B cell (primary cell): ENCODE measurements around the gene MYOM1. TPM values are rescaled to one million over a fixed set of nuclear protein-coding genes. Genes with fewer than 3 reads are reported as not detected.

Experiments used
- ATAC-seq: fragments of 200-7000 bp; cut with Tn5 transposase; one replicate; pipeline ENCODE4 v1.10.0; 2021; ENCODE audit warnings: low read depth, mild to moderate bottlenecking, moderate number of reproducible peaks, moderate library complexity
- CTCF ChIA-PET: fragments of 350-600 bp; sonication (Branson Sonifier 250); formaldehyde crosslinking; loops from one replicate; lab custom pipeline; 2021; ENCODE audit warnings: antibody characterized with exemption, inconsistent platforms; lab: Charles Lee
- POLR2A ChIA-PET: fragments of 350-600 bp; sonication (Branson Sonifier 250); formaldehyde crosslinking; loops from one replicate; lab custom pipeline; 2021; ENCODE audit warnings: antibody characterized with exemption; lab: Charles Lee
- DNase-seq: peaks from one replicate; pipeline ENCODE4 v3.0.0; 2013
- H2AFZ ChIP-seq: 2 replicates; pipeline ENCODE4 v1.6.1; 2012; ENCODE audit warnings: mild to moderate bottlenecking, low read depth, low read length; ENCODE audit not compliant: insufficient read depth, poor library complexity, severe bottlenecking
- H3K27ac ChIP-seq, 2 donors: 1 replicate in 1 of 2; 2 replicates in 1 of 2; pipeline ENCODE4 v1.5.1; 2012 to 2013; ENCODE audit warnings: low read length in 2 of 2, mild to moderate bottlenecking in 2 of 2, moderate library complexity in 1 of 2
- H3K27me3 ChIP-seq, 4 experiments: fragments of 200-600 bp in 1 of 4; sonication (generic) in 1 of 4; replicated peaks in 1 of 4; 1 replicate in 2 of 4; 2 replicates in 2 of 4; pipeline versions ENCODE4 v1.6.1 to v1.7.0; 2013 to 2016; ENCODE audit warnings: low read length in 3 of 4, mild to moderate bottlenecking in 2 of 4, mixed read lengths in 1 of 4, moderate library complexity in 1 of 4; ENCODE audit not compliant: insufficient read depth in 4 of 4, control insufficient read depth in 3 of 4; ENCODE audit errors: control extremely low read depth in 1 of 4
- H3K36me3 ChIP-seq, 2 experiments: replicated peaks in 1 of 2; 1 replicate in 1 of 2; 2 replicates in 1 of 2; pipeline versions ENCODE4 v1.6.1 to v1.7.1; 2013; ENCODE audit warnings: low read length in 1 of 2; ENCODE audit not compliant: insufficient read depth in 2 of 2, control insufficient read depth in 1 of 2; ENCODE audit errors: control extremely low read depth in 1 of 2, extremely low read depth in 1 of 2
- H3K4me1 ChIP-seq, 2 donors: fragments of 200-600 bp in 1 of 2; sonication (generic) in 1 of 2; 1 replicate in 1 of 2; 2 replicates in 1 of 2; pipeline versions ENCODE4 v1.5.1 to v1.6.1; 2013 to 2017; ENCODE audit warnings: low read length in 2 of 2; ENCODE audit not compliant: control insufficient read depth in 2 of 2, insufficient read depth in 2 of 2
- H3K4me2 ChIP-seq: replicated peaks from 2 replicates; pipeline ENCODE3; 2012; ENCODE audit warnings: mild to moderate bottlenecking, low read depth, low read length; ENCODE audit not compliant: poor library complexity, severe bottlenecking
- H3K4me3 ChIP-seq, 5 experiments: fragments of 200-600 bp in 1 of 5; sonication (generic) in 1 of 5; 1 replicate in 3 of 5; 2 replicates in 2 of 5; pipeline versions ENCODE4 v1.5.1 to v1.7.0; 2011 to 2016; ENCODE audit warnings: low read length in 4 of 5, mild to moderate bottlenecking in 4 of 5, low read depth in 2 of 5, control low read depth in 1 of 5, moderate library complexity in 1 of 5; ENCODE audit not compliant: insufficient read depth in 1 of 5; ENCODE audit errors: control extremely low read depth in 1 of 5, extremely low read depth in 1 of 5
- H3K79me2 ChIP-seq: fragments of 200-600 bp; sonication (generic); one replicate; pipeline ENCODE4 v1.6.0; 2016; ENCODE audit warnings: low read length; ENCODE audit not compliant: control insufficient read depth, insufficient read depth
- H3K9ac ChIP-seq: fragments of 200-600 bp; sonication (generic); 2 replicates; pipeline ENCODE4 v1.6.1; 2017; ENCODE audit warnings: mild to moderate bottlenecking, low read length, moderate library complexity
- H3K9me3 ChIP-seq, 3 donors: one replicate each; pipeline versions ENCODE4 v1.6.1 to v1.7.1; 2013; ENCODE audit warnings: low read length in 2 of 3; ENCODE audit not compliant: control insufficient read depth in 2 of 3, insufficient read depth in 1 of 3; ENCODE audit errors: control extremely low read depth in 1 of 3
- H4K20me1 ChIP-seq: 2 replicates; pipeline ENCODE4 v1.6.0; 2012; ENCODE audit warnings: mild to moderate bottlenecking, low read length; ENCODE audit not compliant: insufficient read depth, control insufficient read depth, poor library complexity, severe bottlenecking
- H3K27ac Mint-ChIP-seq: one replicate; pipeline ENCODE4 v1.8.0; 2021; ENCODE audit warnings: mixed read lengths
- H3K27me3 Mint-ChIP-seq: one replicate; pipeline ENCODE4 v1.8.0; 2021; ENCODE audit warnings: mixed read lengths
- H3K4me1 Mint-ChIP-seq: one replicate; pipeline ENCODE4 v1.8.0; 2021; ENCODE audit warnings: mixed read lengths
- H3K4me3 Mint-ChIP-seq: one replicate; pipeline ENCODE4 v1.8.0; 2021; ENCODE audit warnings: mixed read lengths
- H3K9me3 Mint-ChIP-seq: one replicate; pipeline ENCODE4 v1.8.0; 2022; ENCODE audit warnings: mixed read lengths; ENCODE audit not compliant: insufficient read depth
- CTCF ChIP-seq: fragments of 200-600 bp; IDR thresholded peaks from one replicate; pipeline ENCODE4 v1.8.0; 2022; ENCODE audit warnings: antibody characterized with exemption, mild to moderate bottlenecking
- EZH2 ChIP-seq: IDR thresholded peaks from 2 replicates; pipeline ENCODE4 v1.6.1; 2012; ENCODE audit warnings: borderline replicate concordance, low read depth, mild to moderate bottlenecking, moderate library complexity, low read length; ENCODE audit not compliant: insufficient read depth, poor library complexity, severe bottlenecking
- WGBS: methylation state at CpG from one replicate; pipeline ENCODE4 v1.1.5; 2013; ENCODE audit warnings: missing lambda C conversion rate; ENCODE audit not compliant: insufficient coverage; 5-methylcytosine and 5-hydroxymethylcytosine counted together
- intact Hi-C: fragments of 100-400 bp; cut with micrococcal nuclease; formaldehyde crosslinking; loops from one replicate; pipeline ENCODE4 v1.10.0; 2022
- polyA plus RNA-seq: library from polyadenylated mRNA; depleted of rRNA; stranded (reverse); fragments of >200 nt; gene quantifications from 2 replicates; pipeline ENCODE4 v1.2.3, GENCODE V29; 2012
- total RNA-seq, 2 donors: library from RNA; stranded (reverse); fragments of 120-200 nt in 1 of 2; gene quantifications; 1 replicate in 1 of 2; 2 replicates in 1 of 2; pipeline versions ENCODE4 v1.2.3 to v1.2.4, GENCODE V29; 2013 to 2022

The MYOM1 gene
- total and polyA plus RNA-seq, 2 donors (not counting 1 experiment from before 2014, with no cell fraction given), result 1.5 to 12.8 TPM

- H3K27me3 Mint-ChIP-seq, result no peaks in the 10 kb centered on the region
- intact Hi-C loops, result no loop called here
- no peak for DNase-seq
- TF ChIP-seq EZH2, result no peak
- TF ChIP-seq CTCF, result no peak
- Histone ChIP-seq H3K79me2 (no peaks in the 10 kb centered on the region), H3K4me1 (no peaks in the 10 kb centered on the region), H4K20me1 (no peaks in the 10 kb centered on the region), H3K9me3 (no peaks in the 10 kb centered on the region), H3K4me2 (no peak overlapping the region), H2AFZ (no peak overlapping the region), H3K36me3 (no peaks in the 10 kb centered on the region), H3K27ac (no peak overlapping the region), H3K27me3 (peaks cover 0 to 3% (median 0%) of the 10 kb centered on the region in 4 experiments), H3K9ac (no peak overlapping the region), H3K4me3 (no peak overlapping the region)
- no peak for ATAC-seq
- H3K9me3 Mint-ChIP-seq, result no peaks in the 10 kb centered on the region
- CTCF ChIA-PET, result interaction anchor here (1.7 kb wide), 1 partner anchor 55 kb away, joined by 3 read pairs; no protein-coding TSS in a partner anchor
- H3K27ac Mint-ChIP-seq, result no peak overlapping the region
- POLR2A ChIA-PET, result no interaction called here
- no peaks in the 10 kb centered on the region for H3K4me1 Mint-ChIP-seq
- WGBS, result 82% methylated on average over 5 of the region's 10 CpGs
- no peak overlapping the region for H3K4me3 Mint-ChIP-seq
Observed at GRCh38 chr18:3118195-3119010, 101.4 kb downstream of the MYOM1 start.
